H1 (cell line): ENCODE measurements around the gene UBE3C. TPM values are rescaled to one million over a fixed set of nuclear protein-coding genes. Genes with fewer than 3 reads are reported as not detected.

Source experiments
- CTCF ChIA-PET: fragments of 300-600 bp; sonication (Branson Sonifier 250); formaldehyde crosslinking; loops from one replicate; lab custom pipeline; 2021; ENCODE audit not compliant: partially characterized antibody; lab: Charles Lee
- POLR2A ChIA-PET: fragments of 300-600 bp; sonication (Branson Sonifier 250); formaldehyde crosslinking; loops from one replicate; lab custom pipeline; 2021; ENCODE audit warnings: inconsistent platforms; ENCODE audit not compliant: partially characterized antibody; lab: Charles Lee
- DNase-seq, 2 experiments: peaks; one replicate each; pipeline versions ENCODE4 v3.0.0 to v3.0.0-alpha.2; 2010 to 2022; ENCODE audit warnings: low spot score in 2 of 2, low read depth in 1 of 2, mixed read lengths in 1 of 2
- FAIRE-seq: peaks from 2 replicates; lab custom pipeline; 2011; peaks lifted over from hg19 to GRCh38; lab: Jason Lieb, UNC
- H2AFZ ChIP-seq: 2 replicates; pipeline ENCODE4 v1.8.1; 2012; ENCODE audit warnings: low read length, inconsistent platforms
- H2AK5ac ChIP-seq: 2 replicates; pipeline ENCODE4 v1.6.1; 2013; ENCODE audit warnings: low read depth, low read length
- H2BK120ac ChIP-seq: replicated peaks from 2 replicates; pipeline ENCODE3; 2013; ENCODE audit warnings: low read depth, low read length, inconsistent platforms
- H2BK12ac ChIP-seq: 2 replicates; pipeline ENCODE4 v1.6.1; 2013; ENCODE audit warnings: low read depth, low read length
- H2BK15ac ChIP-seq: 2 replicates; pipeline ENCODE4 v1.6.1; 2013; ENCODE audit warnings: low read length
- H2BK20ac ChIP-seq: 2 replicates; pipeline ENCODE4 v1.6.1; 2013; ENCODE audit warnings: low read length
- H2BK5ac ChIP-seq: 2 replicates; pipeline ENCODE4 v1.6.1; 2013; ENCODE audit warnings: low read depth, low read length
- H3K14ac ChIP-seq: 2 replicates; pipeline ENCODE4 v1.6.1; 2013; ENCODE audit warnings: inconsistent platforms; ENCODE audit not compliant: insufficient read length
- H3K18ac ChIP-seq: 2 replicates; pipeline ENCODE4 v1.6.1; 2013; ENCODE audit warnings: low read length; ENCODE audit errors: extremely low read depth
- H3K23ac ChIP-seq: 2 replicates; pipeline ENCODE4 v1.6.1; 2013; ENCODE audit warnings: inconsistent platforms; ENCODE audit not compliant: insufficient read length
- H3K23me2 ChIP-seq: 2 replicates; pipeline ENCODE4 v1.6.1; 2013; ENCODE audit warnings: low read depth, low read length
- H3K27ac ChIP-seq: 2 replicates; pipeline ENCODE4 v1.6.1; 2011; ENCODE audit warnings: low read depth, low read length, inconsistent platforms
- H3K27me3 ChIP-seq, 4 experiments: replicated peaks in 1 of 4; 1 replicate in 1 of 4; 2 replicates in 3 of 4; pipeline versions ENCODE4 v1.6.1 to v1.8.1; 2011 to 2013; ENCODE audit warnings: low read length in 3 of 4, mild to moderate bottlenecking in 3 of 4, inconsistent platforms in 2 of 4, mixed read lengths in 2 of 4, moderate library complexity in 1 of 4; ENCODE audit not compliant: control insufficient read depth in 3 of 4, insufficient read depth in 3 of 4; ENCODE audit errors: extremely low read depth in 1 of 4
- H3K36me3 ChIP-seq, 4 experiments: 2 replicates each; pipeline versions ENCODE4 v1.6.1 to v1.8.1; 2011 to 2013; ENCODE audit warnings: mild to moderate bottlenecking in 4 of 4, low read length in 3 of 4, moderate library complexity in 2 of 4, control low read depth in 1 of 4, inconsistent platforms in 1 of 4; ENCODE audit not compliant: insufficient read depth in 4 of 4, control insufficient read depth in 2 of 4
- H3K4ac ChIP-seq: replicated peaks from 2 replicates; pipeline ENCODE3; 2013; ENCODE audit warnings: low read length, low read depth, mixed read lengths, inconsistent platforms; ENCODE audit not compliant: insufficient read length
- H3K4me1 ChIP-seq, 4 experiments: replicated peaks in 1 of 4; 1 replicate in 1 of 4; 2 replicates in 3 of 4; pipeline versions ENCODE4 v1.6.1 to v1.8.1; 2011 to 2013; ENCODE audit warnings: low read length in 3 of 4, inconsistent platforms in 2 of 4, mixed read lengths in 1 of 4; ENCODE audit not compliant: insufficient read depth in 4 of 4, control insufficient read depth in 3 of 4
- H3K4me2 ChIP-seq, 2 experiments: 2 replicates each; pipeline versions ENCODE4 v1.6.1 to v1.8.1; 2011 to 2013; ENCODE audit warnings: low read depth in 2 of 2, low read length in 2 of 2, control low read depth in 1 of 2, inconsistent platforms in 1 of 2, mild to moderate bottlenecking in 1 of 2; ENCODE audit not compliant: insufficient read depth in 1 of 2
- H3K4me3 ChIP-seq, 4 experiments: fragments of 200-600, 300-600 bp in 1 of 4; sonication (generic), shearing (Covaris generic), sonication (Bioruptor Twin) in 1 of 4; 2 replicates each; pipeline versions ENCODE4 v1.5.1 to v1.8.1; 2011 to 2016; ENCODE audit warnings: low read length in 4 of 4, low read depth in 3 of 4, control low read depth in 2 of 4, inconsistent platforms in 2 of 4, mild to moderate bottlenecking in 2 of 4, mixed read lengths in 1 of 4, moderate library complexity in 1 of 4; ENCODE audit not compliant: insufficient read depth in 2 of 4; ENCODE audit errors: extremely low read depth in 1 of 4
- H3K56ac ChIP-seq: replicated peaks from 2 replicates; pipeline ENCODE3; 2013; ENCODE audit warnings: low read depth, mild to moderate bottlenecking, mixed read lengths, low read length, inconsistent platforms; ENCODE audit not compliant: insufficient read length
- H3K79me1 ChIP-seq: 2 replicates; pipeline ENCODE4 v1.6.1; 2013; ENCODE audit warnings: low read depth, low read length, control low read depth
- H3K79me2 ChIP-seq, 2 experiments: 2 replicates each; pipeline versions ENCODE4 v1.6.1 to v1.8.1; 2012 to 2013; ENCODE audit warnings: low read length in 2 of 2, mild to moderate bottlenecking in 2 of 2, inconsistent platforms in 1 of 2; ENCODE audit not compliant: insufficient read depth in 2 of 2, control insufficient read depth in 1 of 2
- H3K9ac ChIP-seq, 4 experiments: replicated peaks in 1 of 4; 1 replicate in 1 of 4; 2 replicates in 3 of 4; pipeline versions ENCODE4 v1.6.1 to v1.8.1; 2011 to 2013; ENCODE audit warnings: low read depth in 3 of 4, low read length in 3 of 4, control low read depth in 2 of 4, mild to moderate bottlenecking in 2 of 4, moderate library complexity in 2 of 4, inconsistent platforms in 1 of 4; ENCODE audit errors: extremely low read depth in 1 of 4
- H3K9me3 ChIP-seq, 2 experiments: 2 replicates each; pipeline versions ENCODE4 v1.6.1 to v1.8.1; 2012 to 2013; ENCODE audit warnings: mild to moderate bottlenecking in 2 of 2, moderate library complexity in 2 of 2, control low read depth in 1 of 2, inconsistent platforms in 1 of 2, low read depth in 1 of 2, low read length in 1 of 2, mixed read lengths in 1 of 2; ENCODE audit not compliant: insufficient read depth in 2 of 2
- H4K20me1 ChIP-seq, 2 experiments: replicated peaks in 1 of 2; 2 replicates each; pipeline versions ENCODE3 to v1.8.1; 2011 to 2013; ENCODE audit warnings: inconsistent platforms in 2 of 2, low read length in 2 of 2, mild to moderate bottlenecking in 1 of 2; ENCODE audit not compliant: insufficient read depth in 2 of 2, control insufficient read depth in 1 of 2
- H4K5ac ChIP-seq: 2 replicates; pipeline ENCODE4 v1.6.1; 2013; ENCODE audit warnings: low read length, low read depth, mixed read lengths, inconsistent platforms; ENCODE audit not compliant: insufficient read length
- H4K8ac ChIP-seq: 2 replicates; pipeline ENCODE4 v1.8.0; 2013; ENCODE audit warnings: mild to moderate bottlenecking, moderate library complexity, low read length, inconsistent platforms; ENCODE audit not compliant: insufficient read depth; ENCODE audit errors: extremely low read depth
- H4K91ac ChIP-seq: replicated peaks from 2 replicates; pipeline ENCODE3; 2013; ENCODE audit warnings: low read length, mixed read lengths, inconsistent platforms; ENCODE audit not compliant: insufficient read length
- CBX8 ChIP-seq: fragments of 300-800, 300-1000 bp; sonication (generic); IDR thresholded peaks from 2 replicates; pipeline ENCODE4 v1.7.1; 2016; ENCODE audit warnings: low read depth, low read length, borderline replicate concordance
- CTCF ChIP-seq, 3 experiments: IDR thresholded peaks; 1 replicate in 2 of 3; 2 replicates in 1 of 3; pipeline versions ENCODE4 v1.5.1 to v1.6.1; 2011; ENCODE audit warnings: low read length in 3 of 3, mild to moderate bottlenecking in 3 of 3, inconsistent platforms in 2 of 3, low read depth in 1 of 3, moderate library complexity in 1 of 3; ENCODE audit not compliant: insufficient read depth in 1 of 3; ENCODE audit errors: control extremely low read depth in 1 of 3
- KDM4A ChIP-seq: IDR thresholded peaks from one replicate; pipeline ENCODE4 v1.7.1; 2012; ENCODE audit warnings: low read depth, mild to moderate bottlenecking, moderate library complexity, low read length, inconsistent platforms; ENCODE audit not compliant: severe bottlenecking
- SP4 ChIP-seq: IDR thresholded peaks from 2 replicates; pipeline ENCODE4 v1.6.1; 2012; ENCODE audit warnings: low read length, inconsistent platforms
- WGBS, 2 experiments: shearing (Covaris generic) in 1 of 2; methylation state at CpG; one replicate each; pipeline versions ENCODE4 v1.1.6 to v1.1.7; 2013 to 2015; ENCODE audit warnings: low lambda C conversion rate in 2 of 2, mixed read lengths in 2 of 2, inconsistent platforms in 1 of 2, low coverage in 1 of 2, missing lambda C conversion rate in 1 of 2; ENCODE audit not compliant: insufficient replicate concordance in 2 of 2, insufficient coverage in 1 of 2, insufficient read length in 1 of 2; ENCODE audit errors: extremely low coverage in 1 of 2, missing lambda C conversion rate in 1 of 2; 5-methylcytosine and 5-hydroxymethylcytosine counted together
- polyA plus RNA-seq, 7 experiments: library from polyadenylated mRNA; depleted of rRNA in 3 of 7; stranded (reverse) in 5 of 7; unstranded in 2 of 7; fragments of >200 nt in 5 of 7; fragments of 200-250 nt in 2 of 7; gene quantifications; 1 replicate in 5 of 7; 2 replicates in 1 of 7; 4 replicates in 1 of 7; pipeline versions ENCODE4 v1.2.1 to v1.2.3, GENCODE V29; 2011 to 2013; ENCODE audit warnings: missing spikeins in 2 of 7, mixed read lengths in 2 of 7
- total RNA-seq: library from RNA; stranded (reverse); fragmentation: NEBNext Ultra II Directional; extraction: Animal tissue kit (Norgen Biotek cat#: 25700); gene quantifications from 2 replicates; pipeline ENCODE4 v1.2.1, GENCODE V29; 2021

UBE3C gene
- total and polyA plus RNA-seq, 2 of the 8 experiments (the other 6 are each of a cell fraction or from before 2014, with no cell fraction given) = 32.0 to 54.1 TPM

- H3K79me2 ChIP-seq = 0 out of 4 replicates have a peak, but pooled peaks cover 0 to 2% of the 10 kb centered on the region in 2 experiments
- ChIA-PET POLR2A (no interaction called here), CTCF (no interaction called here)
- no peak overlapping the region for H2AFZ ChIP-seq
- no peaks in the 10 kb centered on the region for H3K9me3 ChIP-seq
- no peaks in the 10 kb centered on the region for H3K4me1 ChIP-seq
- H3K27me3 ChIP-seq = no peaks in the 10 kb centered on the region
- no peak overlapping the region for H2BK5ac ChIP-seq
- no peak overlapping the region for H4K91ac ChIP-seq
- H3K9ac ChIP-seq = no peak overlapping the region
- no peak for FAIRE-seq
- H2BK12ac ChIP-seq = no peak overlapping the region
- no peak overlapping the region for H3K4ac ChIP-seq
- H2BK20ac ChIP-seq = no peak overlapping the region
- no peak overlapping the region for H4K5ac ChIP-seq
- H2BK120ac ChIP-seq = no peak overlapping the region
- no peak overlapping the region for H3K14ac ChIP-seq
- TF ChIP-seq CTCF (IDR thresholded peaks at IDR 0.05; ENCODE audit: control extremely low read depth in 1 of 3, insufficient read depth in 1 of 3, low read depth in 1 of 3, low read length in 3 of 3) = no peak
- no peak for TF ChIP-seq KDM4A
- TF ChIP-seq CBX8 = no peak
- no peak for TF ChIP-seq SP4
- TF ChIP-seq, all 59 proteins: peak for 0
- Histone ChIP-seq H2AK5ac (no peak overlapping the region), H2BK15ac (no peak overlapping the region), H3K4me3 (no peak overlapping the region), H3K79me1 (no peaks in the 10 kb centered on the region; the same call in 1 of the 2 replicates), H3K27ac (no peak overlapping the region), H3K18ac (no peak overlapping the region), H4K8ac (no peak overlapping the region), H3K4me2 (no peak overlapping the region), H3K56ac (no peak overlapping the region), H3K23ac (no peak overlapping the region), H4K20me1 (peaks cover 0 to 2% of the 10 kb centered on the region in 2 experiments), H3K36me3 (peaks cover 16 to 78% (median 39%) of the 10 kb centered on the region in 4 experiments), H3K23me2 (no peaks in the 10 kb centered on the region)
- 85 to 100% methylated on average over 1 to 7 of the region's 7 CpGs for WGBS, 2 experiments
- no peak for DNase-seq
These were observed 39.3 kb downstream of the UBE3C start for GRCh38 chr7:157177983-157178381.
